Natural killer cell (primary cell): ENCODE data around the gene CDH5. TPM values are rescaled to one million over a fixed set of nuclear protein-coding genes. Genes with fewer than 3 reads are reported as not detected.

Experiments used
- ATAC-seq, 3 donors: fragments of 150-1000 bp in 2 of 3; fragments of 200-7000 bp in 1 of 3; cut with Tn5 transposase; 1 replicate in 1 of 3; 2 replicates in 2 of 3; pipeline ENCODE4 v1.10.0; 2021; ENCODE audit warnings: mild to moderate bottlenecking in 2 of 3, moderate library complexity in 2 of 3
- DNase-seq, 2 donors: peaks; one replicate each; pipeline versions ENCODE4 v3.0.0 to v3.0.0-alpha.2; 2013 to 2021; ENCODE audit warnings: mixed read lengths in 1 of 2
- H3K27ac ChIP-seq: one replicate; pipeline ENCODE4 v1.5.1; 2013; ENCODE audit warnings: mild to moderate bottlenecking, low read length
- H3K27me3 ChIP-seq: one replicate; pipeline ENCODE4 v1.6.1; 2013; ENCODE audit warnings: low read length; ENCODE audit not compliant: control insufficient read depth, insufficient read depth
- H3K36me3 ChIP-seq: one replicate; pipeline ENCODE4 v1.6.1; 2013; ENCODE audit warnings: low read length; ENCODE audit not compliant: control insufficient read depth, insufficient read depth
- H3K4me1 ChIP-seq: one replicate; pipeline ENCODE4 v1.6.1; 2013; ENCODE audit warnings: low read length; ENCODE audit not compliant: control insufficient read depth, insufficient read depth
- H3K4me3 ChIP-seq: one replicate; pipeline ENCODE4 v1.5.1; 2013; ENCODE audit warnings: low read length
- H3K9me3 ChIP-seq: one replicate; pipeline ENCODE4 v1.6.1; 2013; ENCODE audit warnings: low read length; ENCODE audit not compliant: control insufficient read depth, insufficient read depth
- H3K27ac Mint-ChIP-seq, 2 donors: one replicate each; pipeline ENCODE4 v1.8.0; 2022; ENCODE audit warnings: mild to moderate bottlenecking in 2 of 2, mixed read lengths in 2 of 2, moderate library complexity in 1 of 2
- H3K27me3 Mint-ChIP-seq, 2 donors: one replicate each; pipeline ENCODE4 v1.8.0; 2022; ENCODE audit warnings: low read depth in 2 of 2, mixed read lengths in 2 of 2
- H3K36me3 Mint-ChIP-seq: one replicate; pipeline ENCODE4 v1.8.0; 2022; ENCODE audit warnings: mixed read lengths
- H3K4me1 Mint-ChIP-seq, 2 donors: one replicate each; pipeline ENCODE4 v1.8.0; 2022; ENCODE audit warnings: mixed read lengths in 2 of 2
- H3K4me3 Mint-ChIP-seq: one replicate; pipeline ENCODE4 v1.8.0; 2022; ENCODE audit warnings: mild to moderate bottlenecking, moderate library complexity, mixed read lengths
- H3K9me3 Mint-ChIP-seq, 2 donors: one replicate each; pipeline ENCODE4 v1.8.0; 2022; ENCODE audit warnings: mixed read lengths in 2 of 2
- WGBS: methylation state at CpG from one replicate; pipeline ENCODE4 v1.1.7; 2013; ENCODE audit warnings: missing lambda C conversion rate; ENCODE audit not compliant: insufficient coverage; 5-methylcytosine and 5-hydroxymethylcytosine counted together
- intact Hi-C: fragments of 100-400 bp; cut with micrococcal nuclease; formaldehyde crosslinking; loops from one replicate; pipeline ENCODE4 v1.14.2; 2022
- total RNA-seq, 4 donors: library from RNA; stranded (reverse); fragments of 120-200 nt in 1 of 4; gene quantifications; one replicate each; pipeline versions ENCODE4 v1.2.3 to v1.2.4, GENCODE V29; 2013 to 2022
- TF ChIP-seq, protein P1 (sequence below): fragments of 200-600 bp; IDR thresholded peaks from one replicate; pipeline ENCODE4 v1.8.0; 2022; ENCODE audit warnings: antibody characterized with exemption

CDH5 gene, protein sequence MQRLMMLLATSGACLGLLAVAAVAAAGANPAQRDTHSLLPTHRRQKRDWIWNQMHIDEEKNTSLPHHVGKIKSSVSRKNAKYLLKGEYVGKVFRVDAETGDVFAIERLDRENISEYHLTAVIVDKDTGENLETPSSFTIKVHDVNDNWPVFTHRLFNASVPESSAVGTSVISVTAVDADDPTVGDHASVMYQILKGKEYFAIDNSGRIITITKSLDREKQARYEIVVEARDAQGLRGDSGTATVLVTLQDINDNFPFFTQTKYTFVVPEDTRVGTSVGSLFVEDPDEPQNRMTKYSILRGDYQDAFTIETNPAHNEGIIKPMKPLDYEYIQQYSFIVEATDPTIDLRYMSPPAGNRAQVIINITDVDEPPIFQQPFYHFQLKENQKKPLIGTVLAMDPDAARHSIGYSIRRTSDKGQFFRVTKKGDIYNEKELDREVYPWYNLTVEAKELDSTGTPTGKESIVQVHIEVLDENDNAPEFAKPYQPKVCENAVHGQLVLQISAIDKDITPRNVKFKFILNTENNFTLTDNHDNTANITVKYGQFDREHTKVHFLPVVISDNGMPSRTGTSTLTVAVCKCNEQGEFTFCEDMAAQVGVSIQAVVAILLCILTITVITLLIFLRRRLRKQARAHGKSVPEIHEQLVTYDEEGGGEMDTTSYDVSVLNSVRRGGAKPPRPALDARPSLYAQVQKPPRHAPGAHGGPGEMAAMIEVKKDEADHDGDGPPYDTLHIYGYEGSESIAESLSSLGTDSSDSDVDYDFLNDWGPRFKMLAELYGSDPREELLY
- total RNA-seq: not detected
- not detected for total RNA-seq (2013)

DNA sequence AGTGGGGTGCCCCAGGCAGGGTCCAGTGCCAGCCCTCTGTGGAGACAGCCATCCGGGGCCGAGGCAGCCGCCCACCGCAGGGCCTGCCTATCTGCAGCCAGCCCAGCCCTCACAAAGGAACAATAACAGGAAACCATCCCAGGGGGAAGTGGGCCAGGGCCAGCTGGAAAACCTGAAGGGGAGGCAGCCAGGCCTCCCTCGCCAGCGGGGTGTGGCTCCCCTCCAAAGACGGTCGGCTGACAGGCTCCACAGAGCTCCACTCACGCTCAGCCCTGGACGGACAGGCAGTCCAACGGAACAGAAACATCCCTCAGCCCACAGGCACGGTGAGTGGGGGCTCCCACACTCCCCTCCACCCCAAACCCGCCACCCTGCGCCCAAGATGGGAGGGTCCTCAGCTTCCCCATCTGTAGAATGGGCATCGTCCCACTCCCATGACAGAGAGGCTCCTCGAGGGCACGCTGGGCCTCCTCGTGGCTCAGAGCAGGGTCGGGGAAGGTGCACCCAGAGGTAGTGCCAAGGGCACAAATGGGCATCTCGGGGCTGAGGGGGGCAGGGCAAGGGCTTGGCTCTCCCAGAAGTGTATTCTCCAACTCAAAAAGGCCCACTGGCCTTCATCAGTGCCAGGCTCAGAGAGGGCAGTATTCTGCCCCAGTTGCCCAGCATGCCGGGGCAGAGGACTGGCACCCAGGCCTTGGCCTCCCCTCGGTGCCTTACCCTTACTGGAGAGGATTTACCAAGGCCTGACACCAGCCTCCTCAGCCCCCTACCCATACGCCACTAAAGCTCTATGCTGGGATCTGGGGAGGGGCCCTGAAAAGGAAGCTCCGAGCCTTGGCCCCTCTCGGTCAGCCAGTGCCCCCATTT lies at the start of gene CDH5:
CDH5 (plus strand) TSS at position 259 of the 867 bp plus-strand sequence. CDS start 12,647 bp downstream, outside the sequence.
- Mint-ChIP-seq H3K36me3 (no peaks in the 10 kb centered on the region), H3K4me1 (peaks cover 0 to 18% of the 10 kb centered on the region in 2 donors), H3K4me3 (no peak within 1 kb of the TSS), H3K27me3 (peaks cover 31 to 40% of the 10 kb centered on the region in 2 donors), H3K9me3 (no peaks in the 10 kb centered on the region), H3K27ac (no peak within 1 kb of the TSS)
- no peak for DNase-seq
- no peaks in the 10 kb centered on the region for H3K36me3 ChIP-seq
- WGBS: 69% methylated on average over 25 of the region's 25 CpGs
- no peak within 1 kb of the TSS for H3K4me3 ChIP-seq
- no peak within 1 kb of the TSS for H3K27ac ChIP-seq
- H3K27me3 ChIP-seq: no peaks in the 10 kb centered on the region
- H3K9me3 ChIP-seq: no peaks in the 10 kb centered on the region
- no peak for ATAC-seq
- intact Hi-C loops: no loop called here
- H3K4me1 ChIP-seq: no peaks in the 10 kb centered on the region
- TF ChIP-seq, protein P1, sequence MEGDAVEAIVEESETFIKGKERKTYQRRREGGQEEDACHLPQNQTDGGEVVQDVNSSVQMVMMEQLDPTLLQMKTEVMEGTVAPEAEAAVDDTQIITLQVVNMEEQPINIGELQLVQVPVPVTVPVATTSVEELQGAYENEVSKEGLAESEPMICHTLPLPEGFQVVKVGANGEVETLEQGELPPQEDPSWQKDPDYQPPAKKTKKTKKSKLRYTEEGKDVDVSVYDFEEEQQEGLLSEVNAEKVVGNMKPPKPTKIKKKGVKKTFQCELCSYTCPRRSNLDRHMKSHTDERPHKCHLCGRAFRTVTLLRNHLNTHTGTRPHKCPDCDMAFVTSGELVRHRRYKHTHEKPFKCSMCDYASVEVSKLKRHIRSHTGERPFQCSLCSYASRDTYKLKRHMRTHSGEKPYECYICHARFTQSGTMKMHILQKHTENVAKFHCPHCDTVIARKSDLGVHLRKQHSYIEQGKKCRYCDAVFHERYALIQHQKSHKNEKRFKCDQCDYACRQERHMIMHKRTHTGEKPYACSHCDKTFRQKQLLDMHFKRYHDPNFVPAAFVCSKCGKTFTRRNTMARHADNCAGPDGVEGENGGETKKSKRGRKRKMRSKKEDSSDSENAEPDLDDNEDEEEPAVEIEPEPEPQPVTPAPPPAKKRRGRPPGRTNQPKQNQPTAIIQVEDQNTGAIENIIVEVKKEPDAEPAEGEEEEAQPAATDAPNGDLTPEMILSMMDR: no peak

DNA sequence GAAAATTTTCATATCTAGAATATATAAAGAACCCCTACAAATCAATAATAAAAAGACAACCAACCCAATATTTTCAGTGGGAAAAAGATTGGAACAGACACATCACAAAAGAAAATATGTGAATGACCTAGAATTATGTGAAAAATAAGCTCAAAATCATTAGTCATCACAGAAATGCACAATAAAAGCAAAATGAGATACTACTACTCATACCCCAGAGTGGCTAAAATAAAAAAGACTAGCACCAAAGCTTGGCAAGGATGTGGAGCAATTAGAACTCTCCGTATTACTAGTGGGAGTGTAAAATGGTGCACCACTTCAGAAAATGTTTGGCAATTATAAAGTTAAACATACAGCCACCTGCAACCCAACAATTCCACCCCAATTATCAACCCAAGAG lies 48.0 kb upstream of the CDH5 start:
- Mint-ChIP-seq H3K4me1 (no peaks in the 10 kb centered on the region), H3K27me3 (peaks cover 11 to 26% of the 10 kb centered on the region in 2 donors), H3K9me3 (no peaks in the 10 kb centered on the region), H3K4me3 (no peak overlapping the region), H3K27ac (no peak overlapping the region), H3K36me3 (no peaks in the 10 kb centered on the region)
- no CpG with 5 or more reads among the region's 1 CpG for WGBS
- no peak overlapping the region for H3K4me3 ChIP-seq
- H3K4me1 ChIP-seq: no peaks in the 10 kb centered on the region
- no peak overlapping the region for H3K27ac ChIP-seq
- no peaks in the 10 kb centered on the region for H3K27me3 ChIP-seq
- TF ChIP-seq, protein P1: no peak
- no peak for ATAC-seq
- H3K9me3 ChIP-seq: no peaks in the 10 kb centered on the region
- H3K36me3 ChIP-seq: no peaks in the 10 kb centered on the region
- no peak for DNase-seq
- intact Hi-C loops: no loop called here

DNA sequence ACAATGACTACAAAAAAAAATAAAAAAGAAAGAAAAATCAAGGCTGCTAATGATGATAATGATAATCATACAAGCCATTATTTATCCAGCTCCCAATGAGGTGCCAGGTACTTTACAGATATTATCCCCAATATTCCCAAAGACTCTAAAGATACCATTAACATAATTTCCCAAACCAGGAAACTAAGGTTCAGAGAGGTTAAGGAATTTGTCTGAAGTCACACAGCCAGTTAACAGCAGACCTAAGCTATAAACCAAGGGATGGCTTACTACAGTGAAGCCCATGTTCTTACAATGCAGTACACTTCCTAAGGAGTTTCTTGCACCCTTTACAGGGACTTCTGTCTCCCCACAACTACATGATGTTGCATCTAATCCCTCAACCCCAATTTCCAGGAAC lies 45.7 kb upstream of the CDH5 start:
- Mint-ChIP-seq H3K4me3 (no peak overlapping the region), H3K4me1 (no peaks in the 10 kb centered on the region), H3K9me3 (no peaks in the 10 kb centered on the region), H3K27me3 (peaks cover 14 to 20% of the 10 kb centered on the region in 2 donors), H3K36me3 (no peaks in the 10 kb centered on the region), H3K27ac (no peak overlapping the region)
- no peaks in the 10 kb centered on the region for H3K4me1 ChIP-seq
- peaks cover 2% of the 10 kb centered on the region for H3K27me3 ChIP-seq
- DNase-seq: no peak
- H3K27ac ChIP-seq: no peak overlapping the region
- H3K36me3 ChIP-seq: no peaks in the 10 kb centered on the region
- no peaks in the 10 kb centered on the region for H3K9me3 ChIP-seq
- H3K4me3 ChIP-seq: no peak overlapping the region
- intact Hi-C loops: no loop called here
- TF ChIP-seq, protein P1: no peak
- ATAC-seq: no peak
